HPDE6-E6E7 (cell line): ENCODE data around the gene PDIA3.
"Not testable (repeated sequence)": the region's sequence is repeated elsewhere in the genome, so short reads cannot be mapped to it uniquely, and the experiment has no call there.

Source experiments
- DNase-seq: peaks from one replicate; pipeline ENCODE4 v3.0.0; 2011; ENCODE audit warnings: missing footprints; ENCODE audit errors: extremely low spot score

Gene PDIA3

GRCh38 chr15:43746245-43746902, at the start of gene PDIA3:
PDIA3 (plus strand) TSS chr15:43746438; CDS start chr15:43746540, 102 bp downstream.
- peak; percentile 86 for DNase-seq

- DNase-seq, result no peak
Measured at GRCh38 chr15:43702174-43702573, 44.1 kb upstream of the PDIA3 start.

- no peak for DNase-seq
Measured at GRCh38 chr15:43702701-43703424, 43.4 kb upstream of the PDIA3 start.

DNA sequence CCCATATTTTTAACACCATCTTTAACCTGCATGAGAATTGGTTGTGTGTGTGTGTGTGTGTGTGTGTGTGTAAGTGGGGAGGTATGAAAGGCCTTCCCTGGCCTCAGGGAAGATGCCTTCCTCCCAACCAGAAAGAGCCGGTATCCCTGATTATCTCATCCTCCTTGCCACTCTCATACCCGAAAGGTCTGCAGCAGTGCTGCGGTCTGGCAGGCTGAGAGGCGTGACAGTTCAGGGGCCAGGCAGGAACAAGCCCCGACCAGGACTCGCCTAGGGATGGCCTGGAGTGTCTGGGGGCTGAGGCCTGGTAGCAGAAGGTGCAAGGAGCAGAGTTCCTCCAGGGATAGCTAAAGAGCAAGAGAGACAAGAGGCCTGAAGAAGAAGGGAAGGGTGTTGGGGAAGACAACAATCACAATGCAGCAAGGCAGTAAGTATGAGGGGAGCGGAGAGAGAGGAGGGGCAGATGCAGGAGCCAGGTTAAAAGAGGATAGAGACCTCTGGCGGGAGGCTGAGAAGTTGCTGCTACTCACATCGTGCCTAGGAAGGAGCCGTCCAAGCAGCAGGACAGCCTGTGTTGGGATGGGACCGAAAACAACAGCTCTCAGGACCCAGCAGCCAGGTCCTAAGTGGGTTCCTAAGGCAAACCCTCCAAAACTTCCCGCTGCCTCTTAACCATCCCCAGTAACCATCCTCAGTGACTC, 35.7 kb upstream of the PDIA3 start:
- not testable (repeated sequence) for DNase-seq

DNA sequence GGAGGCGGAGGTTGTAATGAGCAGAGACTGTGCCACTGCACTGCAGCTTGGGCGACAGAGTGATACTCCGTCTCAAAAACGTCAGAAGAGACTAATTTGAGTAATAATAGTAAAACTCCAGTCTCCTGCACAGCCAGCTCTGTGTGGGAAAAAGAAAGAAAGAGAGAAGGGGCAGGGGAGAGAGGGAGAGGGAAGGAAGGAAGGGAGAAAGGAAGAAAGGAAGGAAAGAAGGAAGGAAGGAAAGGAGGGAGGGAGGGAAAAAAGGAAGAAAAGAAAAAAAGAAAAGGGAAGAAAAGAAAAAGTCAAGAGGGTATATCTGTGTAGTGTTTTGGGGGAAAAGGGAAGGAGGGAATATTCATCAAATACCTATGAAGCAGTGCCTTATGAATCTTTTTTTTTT, 23.1 kb upstream of the PDIA3 start:
- DNase-seq, result no peak

DNA sequence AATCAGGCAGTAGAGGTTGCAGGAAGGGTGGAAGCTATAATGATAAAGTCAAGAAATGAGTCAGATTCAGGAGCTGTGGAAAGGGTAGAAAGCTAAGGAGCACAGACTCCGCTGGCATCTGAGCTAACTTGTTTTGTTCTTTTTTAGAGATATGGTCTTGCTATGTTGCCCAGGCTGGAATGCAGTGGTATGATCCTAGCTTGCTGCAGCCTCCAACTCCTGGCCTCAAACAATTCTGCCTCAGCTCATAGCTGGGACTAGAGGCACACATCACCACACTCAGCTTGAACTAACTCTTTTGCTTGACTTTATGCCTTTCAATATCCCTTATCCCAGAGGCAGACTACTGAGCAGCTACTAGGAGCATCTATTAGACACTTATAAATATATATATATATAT, 19.9 kb upstream of the PDIA3 start:
- not testable (repeated sequence) for DNase-seq

DNA sequence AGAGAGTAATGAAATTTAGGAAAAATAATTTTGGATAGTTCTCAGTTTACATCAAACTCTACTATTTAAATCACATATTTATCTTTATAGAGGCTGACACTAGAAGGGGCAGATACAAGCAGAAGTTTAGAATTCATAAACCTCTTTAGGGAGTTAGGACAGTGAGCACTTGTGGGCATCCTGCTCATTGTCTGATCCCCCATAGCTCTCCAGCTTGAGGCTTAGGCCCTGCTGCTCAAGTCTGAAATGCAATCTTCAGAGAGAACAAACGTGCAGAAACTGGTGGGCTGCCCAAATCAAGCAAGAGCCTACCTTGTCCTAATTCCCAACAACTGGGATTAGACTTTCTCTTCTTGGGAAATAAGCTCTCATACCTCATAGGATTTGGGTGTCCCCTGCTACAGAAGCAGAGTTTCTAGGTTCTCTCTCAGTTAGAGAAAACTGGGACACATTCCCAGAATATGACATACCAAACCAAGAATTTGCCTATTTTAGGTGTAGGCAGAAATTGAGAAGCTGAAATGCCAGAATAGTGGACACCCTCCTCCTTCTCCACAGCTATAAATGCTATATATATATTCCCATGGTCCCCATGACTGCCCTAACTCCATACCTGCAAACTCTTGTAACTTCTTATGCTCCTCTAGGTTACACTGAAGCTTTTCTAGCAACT, 18.0 kb upstream of the PDIA3 start:
- not testable (repeated sequence) for DNase-seq

DNA sequence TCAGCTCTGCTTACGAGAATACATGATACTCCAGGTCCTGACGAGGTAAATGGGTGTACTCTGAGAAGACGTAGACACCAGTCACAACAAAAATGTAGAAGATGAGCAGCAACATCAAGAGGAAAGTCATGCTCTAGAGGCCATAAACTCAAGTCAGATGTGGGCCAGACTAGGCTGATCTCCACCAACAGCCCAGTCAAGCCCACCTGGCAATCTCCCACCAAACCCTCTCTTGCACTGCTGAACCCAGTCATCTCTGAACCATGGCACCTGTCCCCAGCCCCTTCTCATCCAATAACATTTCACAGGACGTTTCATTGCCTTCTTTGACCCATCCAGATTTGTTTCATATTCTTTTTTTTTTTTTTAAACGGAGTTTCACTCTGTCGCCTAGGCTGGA, 10.8 kb upstream of the PDIA3 start:
- DNase-seq, result no peak

GRCh38 chr15:43746903-43747309, 668 bp downstream of the PDIA3 start:
- DNase-seq, result not testable (repeated sequence)

DNA sequence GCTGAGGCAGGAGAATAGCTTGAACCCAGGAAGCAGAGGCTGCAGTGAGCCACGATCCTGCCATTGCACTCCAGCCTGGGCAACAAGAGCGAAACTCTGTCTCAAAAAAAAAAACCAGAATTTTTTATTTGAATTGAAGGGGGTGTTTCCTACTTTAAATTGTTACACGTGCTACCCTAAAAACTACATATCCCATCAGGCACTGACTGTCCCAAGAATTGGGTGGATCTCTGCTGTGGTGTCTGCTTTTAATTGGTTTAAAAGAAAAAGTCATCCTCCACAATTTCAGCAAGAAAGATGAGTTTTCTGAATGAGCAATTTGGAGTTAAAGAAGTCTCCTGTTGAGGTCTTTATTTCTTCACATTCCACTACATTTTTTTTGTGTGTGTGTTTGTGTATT, 2.1 kb downstream of the PDIA3 start:
- DNase-seq, result no peak

DNA sequence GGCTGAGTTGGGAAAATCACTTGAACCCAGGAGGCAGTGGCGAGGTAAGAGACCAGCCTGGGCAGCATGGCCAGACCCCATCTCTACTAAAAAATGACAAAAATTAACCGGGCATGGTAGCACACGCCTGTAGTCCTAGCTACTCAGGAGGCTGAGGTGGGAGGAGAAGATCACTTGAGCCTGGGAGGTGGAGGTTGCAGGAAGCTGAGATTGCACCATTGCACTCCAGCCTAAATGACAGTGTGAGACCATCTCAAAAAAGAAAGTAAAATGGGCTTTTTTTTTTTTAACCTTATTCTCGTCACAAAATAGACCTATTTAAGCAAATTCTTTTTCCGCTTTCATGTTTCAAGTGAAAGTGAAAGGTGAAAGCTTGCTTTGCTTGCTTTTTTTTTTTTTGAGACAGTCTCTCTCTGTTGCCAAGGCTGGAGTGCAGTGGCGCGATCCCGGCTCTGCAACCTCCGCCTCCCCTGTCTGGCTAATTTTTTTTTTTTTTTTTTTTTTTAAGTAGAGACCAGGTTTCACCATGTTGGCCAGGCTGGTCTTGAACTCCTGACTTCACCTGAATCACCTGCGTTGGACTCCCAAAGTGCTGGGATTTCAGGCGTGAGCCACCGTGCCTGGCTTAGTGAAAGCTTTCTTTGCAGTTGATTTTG, 3.6 kb downstream of the PDIA3 start:
- no peak for DNase-seq

DNA sequence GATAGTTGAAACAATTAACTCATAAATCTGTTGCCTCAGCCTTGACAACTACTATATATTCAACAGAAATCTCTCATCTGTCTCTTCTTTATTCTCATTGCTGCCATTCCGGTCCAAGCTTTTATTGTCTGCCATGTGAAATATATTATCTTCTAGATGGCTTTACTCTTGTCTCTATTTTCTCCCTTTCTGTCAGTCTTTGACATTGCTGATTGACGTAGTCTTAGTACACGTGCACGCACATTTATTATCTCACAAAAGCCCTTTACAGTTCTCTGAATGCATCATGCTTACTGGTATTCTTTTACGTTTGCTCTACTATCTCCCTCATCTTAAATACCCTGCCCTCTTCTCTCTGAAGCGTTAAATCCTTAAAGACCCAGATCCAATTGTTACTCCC, 5.6 kb downstream of the PDIA3 start:
- DNase-seq, result no peak

DNA sequence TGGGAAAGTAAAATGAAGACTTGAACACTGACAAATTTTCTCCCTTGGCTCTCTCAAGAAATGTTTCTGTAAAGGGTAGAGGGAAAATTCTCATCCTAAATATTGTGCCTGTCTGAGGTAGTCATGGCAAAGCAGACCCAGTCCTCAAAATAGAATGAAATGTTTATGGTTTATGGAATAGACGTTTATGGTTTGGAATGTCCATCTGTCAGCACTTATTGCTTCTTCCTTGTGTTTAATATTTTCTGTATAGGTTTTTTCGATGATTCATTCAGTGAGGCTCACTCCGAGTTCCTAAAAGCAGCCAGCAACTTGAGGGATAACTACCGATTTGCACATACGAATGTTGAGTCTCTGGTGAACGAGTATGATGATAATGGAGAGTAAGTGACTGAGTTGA, 16.6 kb downstream of the PDIA3 start:
- DNase-seq, result no peak

DNA sequence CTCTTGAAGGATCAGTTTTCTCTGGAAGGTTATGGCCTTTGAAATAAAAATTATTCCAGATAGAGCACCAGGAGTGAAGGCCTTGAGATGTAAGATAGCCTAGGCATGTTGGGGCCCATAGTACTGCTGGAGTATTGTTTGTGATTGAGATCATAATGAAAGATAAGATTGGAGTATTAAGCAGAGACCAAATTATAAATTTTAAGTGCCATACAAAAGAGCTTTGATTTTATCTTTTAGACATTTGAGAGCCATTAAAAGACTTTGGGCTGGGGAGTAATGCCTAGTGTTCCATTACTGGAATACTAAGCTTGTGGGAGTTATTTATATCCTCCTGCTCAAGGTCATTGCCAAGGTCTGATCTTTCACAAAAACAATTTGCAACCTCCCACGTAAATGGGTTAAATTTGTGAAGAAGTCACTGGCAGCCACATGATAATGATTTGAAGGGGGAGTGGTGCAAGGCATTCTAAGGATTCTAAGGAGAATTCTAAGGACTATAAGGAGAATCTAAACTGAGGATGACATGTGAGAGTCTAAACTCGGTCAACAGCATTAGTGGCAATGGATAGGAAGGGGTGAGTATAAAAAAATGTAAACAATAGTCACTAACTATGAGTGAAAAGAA, 17.7 kb downstream of the PDIA3 start:
- no peak for DNase-seq

- no peak for DNase-seq
Measured at GRCh38 chr15:43769584-43770228, 23.5 kb downstream of the PDIA3 start.

DNA sequence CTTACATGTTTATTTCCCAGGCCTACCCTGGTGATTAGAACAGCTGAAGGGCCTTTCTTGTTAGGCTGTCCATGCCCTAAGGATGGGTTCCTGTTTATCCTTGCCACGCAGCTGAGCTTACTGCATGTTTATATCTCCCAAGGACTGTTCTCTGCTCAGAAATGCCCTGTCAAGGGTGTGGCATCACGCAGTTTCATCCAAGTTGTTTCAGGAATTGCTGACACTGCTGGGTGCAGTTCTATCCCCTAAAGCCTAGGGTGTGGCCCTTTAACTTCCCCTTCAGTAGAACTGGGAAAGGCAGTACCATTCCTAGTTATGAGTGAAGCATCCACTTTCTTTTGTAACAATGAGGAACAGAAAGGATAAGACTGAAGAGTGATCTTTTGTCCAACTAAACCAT, 25.6 kb downstream of the PDIA3 start:
- DNase-seq, result no peak

DNA sequence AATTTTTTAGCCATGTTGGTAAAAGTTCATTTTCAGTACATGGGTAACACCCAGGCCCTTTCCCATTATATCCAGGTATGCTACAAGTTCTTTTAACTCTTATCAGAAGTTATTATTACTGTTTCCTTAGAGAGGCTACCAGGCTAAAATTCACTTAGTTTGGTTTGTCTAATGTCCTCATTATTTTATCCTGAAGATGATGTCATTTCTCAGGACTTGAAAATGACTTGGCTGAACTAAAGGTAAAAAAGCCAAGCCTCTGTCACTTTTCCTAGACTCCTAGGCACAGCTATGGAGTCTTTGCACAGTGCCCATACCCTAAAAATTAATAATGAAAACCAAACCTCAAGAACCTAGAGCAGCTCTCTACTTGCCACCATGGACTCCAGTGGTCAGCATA, 26.4 kb downstream of the PDIA3 start:
- DNase-seq, result no peak

- DNase-seq, result no peak
Measured at GRCh38 chr15:43774062-43774461, 27.8 kb downstream of the PDIA3 start.

DNA sequence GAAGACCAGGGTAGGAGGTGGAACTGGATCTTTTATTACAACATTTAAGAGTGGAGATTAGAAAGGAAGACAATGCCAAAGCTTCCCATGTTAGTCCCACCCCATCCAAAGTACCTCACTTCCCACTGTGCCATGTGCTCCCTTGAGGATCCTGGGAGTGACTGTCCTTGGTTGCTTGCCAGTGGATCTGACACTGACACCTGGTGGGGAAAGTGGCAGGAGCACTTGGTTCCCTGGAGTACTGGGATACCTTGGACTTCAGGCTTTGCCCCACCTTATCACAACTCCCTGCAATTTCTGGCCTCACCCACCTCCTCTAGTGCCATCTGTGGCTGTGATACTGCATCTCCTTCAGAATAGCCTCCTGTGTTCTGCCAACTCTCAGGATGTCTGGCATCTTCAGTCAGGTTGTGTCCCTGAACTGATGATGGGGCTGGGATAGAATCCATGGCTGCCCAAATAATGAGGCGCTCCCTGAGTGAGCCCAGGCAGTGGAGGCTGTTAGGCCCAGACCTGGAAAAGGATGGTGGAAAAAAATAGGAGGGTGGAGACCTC, 29.2 kb downstream of the PDIA3 start:
- peak; percentile 78 for DNase-seq

DNA sequence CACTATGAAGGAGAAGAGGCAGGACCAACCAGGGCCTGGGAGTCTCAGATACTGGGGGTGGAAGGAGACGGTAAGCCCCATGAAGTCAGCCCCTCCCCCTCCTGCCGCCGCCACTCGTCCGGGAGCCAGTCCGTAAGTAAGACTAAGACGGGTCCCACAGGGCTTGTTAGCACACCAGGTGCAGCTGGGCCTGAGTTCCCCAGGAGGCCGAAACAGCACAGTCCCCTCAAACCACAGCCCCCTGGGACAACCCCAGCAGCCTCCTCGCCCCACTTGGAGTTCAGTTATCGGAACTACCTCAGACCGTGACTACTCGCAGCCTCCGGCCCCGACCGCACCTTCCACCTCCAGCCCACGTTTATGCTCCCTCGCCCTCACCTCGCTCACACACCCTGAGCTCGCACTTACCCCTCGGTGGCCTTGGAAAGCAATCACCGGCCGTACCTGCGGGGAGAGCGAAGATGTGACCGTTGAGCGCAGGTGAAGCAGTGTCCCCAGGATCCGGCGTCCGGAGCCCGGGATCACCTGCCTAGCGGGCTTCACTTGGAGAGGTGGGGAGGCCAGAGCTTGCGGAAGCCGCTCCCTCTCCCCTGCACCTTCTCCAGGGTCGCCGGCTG, 30.0 kb downstream of the PDIA3 start:
- no peak for DNase-seq
